Effector CD4-positive, alpha-beta T cell (primary cell): Measurements from ENCODE around the gene TAS2R8. TPM values are rescaled to one million over a fixed set of nuclear protein-coding genes. Genes with fewer than 3 reads are reported as not detected.
"Not testable (repeated sequence)": the region's sequence is repeated elsewhere in the genome, so short reads cannot be mapped to it uniquely, and the experiment has no call there.

Source experiments
- DNase-seq: peaks from one replicate; pipeline ENCODE4 v3.0.0-alpha.2; 2020
- total RNA-seq: gene quantifications from one replicate; lab custom pipeline; 2026; lab: John Stamatoyannopoulos, UW

TAS2R8 gene, protein sequence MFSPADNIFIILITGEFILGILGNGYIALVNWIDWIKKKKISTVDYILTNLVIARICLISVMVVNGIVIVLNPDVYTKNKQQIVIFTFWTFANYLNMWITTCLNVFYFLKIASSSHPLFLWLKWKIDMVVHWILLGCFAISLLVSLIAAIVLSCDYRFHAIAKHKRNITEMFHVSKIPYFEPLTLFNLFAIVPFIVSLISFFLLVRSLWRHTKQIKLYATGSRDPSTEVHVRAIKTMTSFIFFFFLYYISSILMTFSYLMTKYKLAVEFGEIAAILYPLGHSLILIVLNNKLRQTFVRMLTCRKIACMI
- not detected for total RNA-seq

DNA sequence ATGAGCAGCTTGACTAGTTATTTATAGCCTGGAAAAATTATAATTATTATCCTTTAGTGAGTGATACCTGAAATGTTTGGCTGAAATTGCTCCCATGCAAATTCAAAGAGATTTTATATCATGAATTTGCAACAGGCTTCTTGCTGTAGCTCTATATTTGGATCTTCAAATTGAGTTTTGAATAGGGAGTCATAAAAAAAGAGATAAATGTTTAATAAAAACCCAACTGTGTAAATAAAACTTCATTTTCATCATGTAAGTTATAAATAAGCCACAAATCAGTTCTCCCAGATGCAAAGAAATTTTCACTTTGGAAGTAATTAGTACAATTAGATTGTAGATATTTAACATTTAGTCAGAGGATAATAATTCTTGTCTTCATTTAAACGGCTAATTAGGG lies at the start of gene TAS2R8:
TSS of gene TAS2R8 (minus strand) at position 101 of the 400 bp plus-strand sequence. CDS start 306 bp downstream, outside the sequence.
- no peak for DNase-seq

DNA sequence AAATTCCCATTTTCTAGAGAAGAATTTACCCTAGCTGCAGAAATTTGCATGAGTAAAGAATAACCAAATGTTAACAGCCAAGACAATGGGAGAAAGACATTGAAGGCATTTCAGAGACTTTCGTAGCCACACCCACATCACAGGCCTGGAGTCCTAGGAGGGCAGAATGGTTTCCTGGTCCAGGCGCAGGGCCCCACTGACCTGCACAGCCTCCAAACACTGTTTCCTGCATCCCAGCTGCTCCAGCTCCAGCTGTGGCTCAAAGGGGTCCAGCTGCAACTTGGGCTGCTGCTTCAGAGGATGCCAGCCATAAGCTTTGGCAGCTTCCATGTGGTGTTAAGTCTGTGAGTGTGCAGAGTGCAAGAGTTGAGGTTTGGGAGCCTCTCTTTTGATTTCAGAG lies 48.7 kb upstream of the TAS2R8 start:
- DNase-seq, result no peak

DNA sequence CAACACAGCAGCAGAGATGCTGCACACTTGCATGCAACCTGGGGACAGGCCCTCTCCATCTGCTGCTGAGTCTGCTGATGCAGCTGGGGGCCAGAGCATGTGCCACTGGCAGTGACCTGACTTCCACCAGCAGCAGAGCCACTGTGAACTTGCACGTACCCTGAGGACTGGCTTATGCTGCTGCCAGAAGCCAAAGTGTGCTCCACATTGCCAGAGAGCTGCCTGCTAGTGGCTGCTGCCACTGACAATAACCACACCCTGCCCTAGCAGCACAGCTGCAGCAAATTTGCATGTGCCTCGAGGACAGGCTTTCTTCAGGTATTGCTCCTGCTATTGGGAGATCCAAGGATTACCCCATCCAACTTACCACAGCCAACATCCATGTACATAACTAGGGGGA lies 46.7 kb upstream of the TAS2R8 start:
- no peak for DNase-seq

DNA sequence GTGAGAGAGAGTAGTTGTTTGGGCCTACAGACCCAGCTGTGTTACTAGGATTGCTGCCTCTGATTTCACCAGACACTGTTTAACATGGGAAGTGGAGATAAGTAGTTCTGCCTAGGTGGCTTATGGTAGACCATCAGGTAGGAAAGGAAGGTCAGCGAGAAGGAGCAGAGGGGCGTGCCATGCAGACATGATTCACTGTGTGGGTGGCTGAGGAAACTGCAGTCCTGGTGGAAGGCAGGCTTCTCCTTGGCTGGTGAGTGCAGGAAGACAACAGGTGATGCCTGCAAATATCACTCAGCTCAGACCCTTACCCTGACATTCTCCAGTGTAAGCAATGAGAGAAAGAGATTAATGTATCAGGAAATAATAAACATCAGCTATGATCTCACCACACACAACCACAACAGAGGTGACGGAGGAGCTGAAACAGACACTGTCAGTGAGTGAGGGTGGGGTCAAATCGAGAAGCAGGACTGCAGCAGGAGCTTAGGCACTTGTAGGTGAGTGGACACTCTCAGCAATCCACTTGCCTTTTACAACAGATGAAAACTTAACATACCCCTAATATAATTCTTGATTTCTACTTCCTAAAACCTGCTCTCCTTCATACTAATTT lies 44.3 kb upstream of the TAS2R8 start:
- no peak for DNase-seq

DNA sequence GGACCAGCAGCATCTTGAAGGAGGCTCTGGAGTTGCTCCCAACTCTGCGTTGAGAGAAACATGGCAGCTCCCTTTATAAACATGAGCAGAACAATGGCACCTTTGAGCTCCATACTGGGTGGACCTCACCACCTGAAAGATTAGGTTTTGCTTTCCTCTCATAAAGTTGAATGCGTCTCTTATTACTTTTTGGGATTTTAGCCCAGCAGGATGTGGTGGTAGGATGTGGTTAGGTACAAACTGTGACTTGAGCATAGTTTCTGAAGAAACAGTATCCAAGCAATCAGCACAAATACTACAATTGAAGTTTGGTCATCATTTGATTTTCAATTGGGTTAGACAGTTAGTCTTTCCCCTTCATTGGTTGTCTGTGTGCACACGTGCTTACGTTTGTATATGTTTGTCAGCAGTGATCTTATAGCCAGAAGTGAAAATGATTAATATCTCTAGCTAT lies 42.4 kb upstream of the TAS2R8 start, which contains the start of gene PRR4:
TSS of gene PRR4 (minus strand) at position 51 of the 454 bp plus-strand sequence. CDS start at position 13, 38 bp downstream.
- no peak for DNase-seq

DNA sequence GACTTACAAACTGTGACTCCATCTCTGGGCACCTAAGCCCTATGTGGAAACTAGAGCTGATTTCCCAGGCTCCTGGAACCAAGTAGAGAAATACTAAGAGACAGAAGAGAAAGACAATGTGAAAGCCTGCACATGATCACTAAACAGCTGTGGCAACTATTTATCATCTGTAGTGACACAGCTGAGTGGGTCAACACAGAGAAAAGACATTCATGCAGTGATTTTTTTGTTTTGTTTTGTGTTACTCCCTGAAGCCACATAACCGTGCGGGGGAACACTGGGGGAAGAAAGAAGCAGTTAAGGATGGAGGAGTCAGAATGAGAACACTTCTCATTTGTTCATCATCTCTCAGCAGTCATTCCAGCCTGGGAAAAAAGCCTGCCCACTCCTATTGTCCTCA lies 40.7 kb upstream of the TAS2R8 start:
- DNase-seq, result no peak

DNA sequence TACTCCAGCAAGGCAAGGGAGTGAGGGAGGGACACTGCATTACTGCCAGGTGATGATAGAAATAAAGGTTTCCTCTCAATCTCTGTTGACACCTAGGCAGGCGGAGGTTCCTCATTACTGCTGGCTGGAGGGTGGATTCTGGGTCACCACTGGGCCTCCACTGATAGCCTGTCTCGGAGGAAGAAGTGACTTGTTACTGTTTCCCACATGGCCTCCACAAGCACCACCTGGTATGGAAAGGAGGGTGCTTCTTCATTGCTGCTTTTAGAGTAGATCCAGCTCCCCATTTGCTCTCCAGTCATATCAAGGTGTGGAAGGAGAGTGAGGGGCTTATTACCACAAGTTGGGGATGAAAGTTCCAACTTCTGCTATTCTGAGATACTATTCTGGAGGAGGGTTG lies 35.8 kb upstream of the TAS2R8 start:
- no peak for DNase-seq

DNA sequence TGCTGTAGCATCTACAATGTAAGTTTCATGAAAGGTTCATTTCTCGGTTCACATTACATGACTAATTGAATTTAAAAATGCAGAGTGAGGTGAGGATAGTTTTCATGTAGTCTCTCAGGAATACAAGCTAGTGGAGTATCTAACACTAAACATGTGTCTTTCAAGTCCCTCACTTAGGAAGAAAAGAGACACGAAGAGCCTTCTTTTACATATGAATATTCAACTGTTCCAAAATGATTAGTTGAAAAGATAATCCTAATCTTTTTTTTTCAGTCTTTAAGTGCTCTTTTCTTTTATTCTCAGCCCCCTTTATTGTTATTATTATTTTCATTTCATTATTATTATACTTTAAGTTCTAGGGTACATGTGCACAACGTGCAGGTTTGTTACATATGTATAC lies 31.4 kb upstream of the TAS2R8 start:
- no peak for DNase-seq

DNA sequence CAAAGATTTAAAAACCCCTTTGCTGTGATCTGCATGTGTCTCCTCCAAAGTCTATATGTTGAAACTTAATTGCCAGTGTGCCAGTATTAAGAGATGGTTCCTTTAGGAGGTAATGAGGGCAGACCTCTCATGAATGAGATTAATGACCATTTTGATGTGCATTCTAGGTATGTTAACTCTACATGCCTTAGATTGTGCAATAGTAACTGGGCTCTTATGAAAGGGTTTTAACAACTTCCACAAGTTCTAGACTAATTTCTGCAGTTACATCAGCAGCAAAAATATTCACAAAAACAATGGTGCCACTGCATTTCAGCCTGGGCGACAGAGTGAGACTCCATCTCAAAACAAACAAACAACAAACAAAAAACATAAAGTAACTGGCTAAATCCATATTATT lies 22.9 kb upstream of the TAS2R8 start:
- no peak for DNase-seq

DNA sequence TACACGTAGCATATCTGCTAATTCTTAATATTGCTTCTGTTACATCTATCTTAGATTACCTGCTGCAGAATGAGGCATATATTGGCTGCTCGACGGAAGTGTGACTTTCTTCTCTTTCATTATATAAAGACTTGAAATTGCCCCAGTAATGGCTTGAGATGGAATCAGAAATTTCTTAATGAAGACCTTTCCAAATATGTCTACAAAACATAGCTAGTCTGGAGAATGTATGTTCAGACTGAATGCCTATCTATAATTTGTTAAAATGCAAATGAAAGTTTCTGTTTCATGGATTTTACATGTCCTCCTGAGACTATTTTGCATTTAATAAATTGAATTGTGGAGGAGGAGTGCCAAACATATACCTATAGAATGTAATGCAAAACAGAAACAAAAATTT lies 19.2 kb upstream of the TAS2R8 start, which contains the start of gene TAS2R10:
TSS of gene TAS2R10 (minus strand) at position 101 of the 400 bp plus-strand sequence. CDS start at position 12, 89 bp downstream.
- DNase-seq, result no peak

DNA sequence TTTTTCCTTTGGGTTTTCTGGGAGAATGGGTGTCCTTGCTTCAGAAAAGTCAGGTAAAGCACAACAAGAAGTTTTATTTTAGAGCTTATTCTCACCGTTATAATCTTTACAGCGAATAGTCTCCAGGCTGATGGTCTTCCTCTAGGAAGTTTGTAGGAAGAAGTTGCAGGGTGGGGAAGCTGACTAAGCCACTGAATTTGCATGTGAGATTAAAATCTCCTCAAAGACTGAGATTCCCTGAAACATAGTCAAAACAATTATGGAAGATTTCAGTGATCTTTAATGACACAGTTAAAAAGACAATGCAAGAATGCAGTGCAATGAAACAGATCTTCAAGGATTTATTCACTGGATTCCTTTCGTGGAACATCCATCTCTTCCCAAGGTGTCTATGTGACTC lies 17.9 kb upstream of the TAS2R8 start:
- DNase-seq, result no peak

DNA sequence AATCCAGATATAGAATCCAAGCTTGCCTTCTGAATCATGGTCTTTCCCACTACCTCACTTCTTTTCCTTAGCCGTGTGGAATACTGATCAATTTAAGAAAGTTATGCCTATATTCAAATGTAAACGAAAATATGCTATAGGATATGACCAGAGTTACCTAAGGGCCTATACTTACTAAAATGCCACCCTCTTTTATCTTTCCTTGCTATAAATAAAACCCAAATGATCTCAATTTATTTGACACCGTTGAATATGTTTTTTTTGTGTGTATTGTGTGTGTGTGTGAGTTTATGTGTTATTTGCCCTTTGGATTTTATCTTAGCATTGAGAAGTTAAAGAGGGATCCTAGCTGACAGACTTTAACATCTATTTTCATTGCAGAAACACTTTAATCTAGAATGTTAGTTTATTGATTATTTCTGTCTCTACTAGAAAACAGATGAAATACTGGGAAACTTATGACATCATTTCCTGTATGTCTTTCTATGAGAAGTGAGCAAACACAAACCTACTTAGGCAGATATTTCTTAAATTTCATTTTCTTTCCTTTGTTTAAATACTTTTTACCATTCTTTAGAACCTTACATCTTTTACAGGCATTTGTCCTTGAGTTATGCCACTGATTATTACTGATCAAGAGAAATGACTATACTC lies 4.9 kb upstream of the TAS2R8 start:
- DNase-seq, result no peak

DNA sequence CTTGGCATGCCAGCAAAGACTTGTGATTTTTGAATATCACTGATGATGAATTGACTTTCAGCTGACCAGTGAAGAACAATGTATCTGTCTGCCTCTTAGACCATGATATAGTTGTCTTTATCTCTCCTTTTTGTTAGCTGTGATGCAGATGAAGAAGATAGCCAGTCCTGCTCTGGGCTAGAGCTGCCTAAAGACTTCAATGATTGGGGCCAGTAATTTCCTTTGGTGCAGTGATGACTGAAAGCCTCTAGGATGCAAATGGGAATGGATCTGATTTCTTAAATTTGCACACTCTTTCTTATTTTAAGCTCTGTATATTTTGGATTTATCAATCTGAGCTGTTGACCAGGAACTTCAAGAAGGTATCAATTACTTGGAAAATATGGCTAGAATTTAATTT lies 3.0 kb upstream of the TAS2R8 start, which contains the start of gene TAS2R9:
TSS of gene TAS2R9 (minus strand) at position 101 of the 400 bp plus-strand sequence. CDS start at position 8, 93 bp downstream.
- no peak for DNase-seq

DNA sequence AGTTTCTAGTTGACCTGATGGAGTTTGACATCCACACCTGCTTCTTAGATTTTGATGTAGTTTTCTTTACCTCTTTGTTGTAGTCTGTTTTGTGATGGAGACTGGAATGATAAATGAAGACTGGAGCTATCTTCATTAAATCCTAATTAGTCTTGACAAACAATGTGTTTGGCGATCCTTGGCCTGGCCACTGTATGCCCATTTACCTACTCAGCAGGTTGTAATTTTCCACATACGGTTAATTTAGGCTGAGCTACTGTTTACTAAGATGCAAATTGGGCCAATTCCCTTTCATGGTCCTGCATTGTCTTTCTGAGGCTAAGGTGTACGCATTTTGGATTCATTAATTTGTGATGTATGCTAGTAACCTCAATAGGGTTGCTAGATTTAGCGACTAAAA lies 4.5 kb downstream of the TAS2R8 start, which contains the start of gene TAS2R7:
TSS of gene TAS2R7 (minus strand) at position 41 of the 400 bp plus-strand sequence. CDS start 57 bp downstream, outside the sequence.
- no peak for DNase-seq

DNA sequence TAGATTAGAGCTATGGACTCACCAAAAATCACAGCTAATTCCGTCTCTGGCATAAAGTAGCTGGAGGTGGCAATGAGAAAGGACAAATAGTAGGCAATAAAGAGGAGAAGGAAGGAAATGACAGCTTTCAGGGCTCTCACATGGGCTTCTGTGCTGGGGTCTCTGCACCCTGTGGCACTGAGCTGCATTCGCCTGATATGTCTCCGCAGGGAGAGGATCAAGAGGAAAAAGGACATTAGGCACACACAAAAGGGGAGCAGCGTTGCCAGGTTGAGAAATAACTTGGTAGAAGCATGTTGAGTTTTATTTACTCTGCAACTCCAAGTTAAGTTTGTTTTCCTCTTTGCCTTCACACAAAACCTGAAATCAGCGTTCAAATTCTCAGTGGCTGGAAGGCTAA lies 5.3 kb downstream of the TAS2R8 start:
- no peak for DNase-seq

DNA sequence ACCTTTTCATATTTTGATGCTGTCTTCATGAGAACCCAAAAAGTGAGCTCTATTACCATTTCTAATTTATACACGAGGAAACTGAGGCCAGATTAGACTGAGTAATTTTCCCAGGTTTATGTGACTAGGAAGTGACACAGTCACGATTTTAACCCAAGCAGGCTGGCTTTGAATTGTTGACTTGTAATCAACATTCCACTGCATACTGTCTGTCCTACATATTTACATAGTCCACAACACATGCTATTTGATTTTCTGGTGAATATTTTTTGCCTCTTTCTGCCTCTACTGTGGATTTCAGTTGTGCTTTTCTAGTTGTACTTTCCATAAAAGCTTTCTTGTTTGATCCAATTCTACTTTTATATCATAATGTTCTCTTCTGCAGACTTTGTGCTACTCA lies 12.9 kb downstream of the TAS2R8 start:
- no peak for DNase-seq

DNA sequence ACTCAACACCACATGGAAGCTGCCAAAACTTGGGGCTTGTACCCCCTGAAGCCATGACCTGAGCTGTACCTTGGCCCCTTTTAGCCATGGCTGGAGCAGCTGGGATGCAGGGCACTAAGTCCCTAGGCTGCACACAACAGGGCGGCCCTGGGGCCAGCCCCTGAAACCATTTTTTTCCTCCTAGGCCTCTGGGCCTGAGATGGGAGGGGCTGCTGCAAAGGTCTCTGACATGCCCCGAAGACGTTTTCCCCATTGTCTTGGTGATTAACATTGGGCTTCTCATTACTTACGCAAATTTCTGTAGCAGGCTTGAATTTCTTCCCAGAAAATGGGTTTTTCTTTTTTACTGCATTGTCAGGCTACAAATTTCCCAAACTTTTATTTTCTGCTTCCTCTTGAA lies 15.3 kb downstream of the TAS2R8 start:
- not testable (repeated sequence) for DNase-seq

DNA sequence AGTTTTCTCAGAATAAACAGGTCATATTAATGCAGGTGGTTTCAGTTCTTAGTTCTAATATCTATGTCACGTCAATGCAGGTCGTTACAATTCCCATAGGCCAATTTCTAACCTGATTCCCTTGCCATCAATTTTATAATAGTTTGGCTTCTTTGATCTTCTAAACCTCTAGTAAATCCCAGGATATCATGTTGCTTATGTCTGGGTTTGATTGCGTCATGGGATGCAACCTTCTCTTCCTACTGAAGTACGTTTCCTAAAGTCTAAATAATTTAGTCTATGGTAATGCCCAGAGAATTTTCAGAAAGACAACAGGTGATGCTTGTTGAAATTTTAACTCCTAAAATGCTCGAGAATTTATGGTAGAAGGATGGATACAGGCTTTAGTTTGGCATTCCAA lies 23.8 kb downstream of the TAS2R8 start:
- no peak for DNase-seq

DNA sequence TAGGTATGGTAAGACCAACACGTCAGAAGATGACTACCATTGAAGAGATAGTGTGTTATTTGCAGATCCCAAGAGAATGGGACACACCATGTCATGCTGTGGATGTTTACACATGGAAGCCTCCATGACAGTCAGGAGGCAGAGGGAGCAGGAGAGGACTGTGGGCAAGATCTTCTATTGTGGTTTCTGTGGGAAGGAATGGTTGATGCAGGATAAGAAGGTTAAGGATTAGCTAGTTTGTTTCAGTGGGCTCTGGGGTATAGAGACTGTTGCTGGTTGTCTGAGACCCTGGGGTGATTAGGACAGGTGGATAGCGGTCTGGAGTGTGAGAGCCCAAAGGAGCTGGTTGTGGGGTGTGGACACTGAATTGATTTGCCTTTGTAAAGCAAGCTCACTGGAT lies 28.0 kb downstream of the TAS2R8 start:
- DNase-seq, result no peak

DNA sequence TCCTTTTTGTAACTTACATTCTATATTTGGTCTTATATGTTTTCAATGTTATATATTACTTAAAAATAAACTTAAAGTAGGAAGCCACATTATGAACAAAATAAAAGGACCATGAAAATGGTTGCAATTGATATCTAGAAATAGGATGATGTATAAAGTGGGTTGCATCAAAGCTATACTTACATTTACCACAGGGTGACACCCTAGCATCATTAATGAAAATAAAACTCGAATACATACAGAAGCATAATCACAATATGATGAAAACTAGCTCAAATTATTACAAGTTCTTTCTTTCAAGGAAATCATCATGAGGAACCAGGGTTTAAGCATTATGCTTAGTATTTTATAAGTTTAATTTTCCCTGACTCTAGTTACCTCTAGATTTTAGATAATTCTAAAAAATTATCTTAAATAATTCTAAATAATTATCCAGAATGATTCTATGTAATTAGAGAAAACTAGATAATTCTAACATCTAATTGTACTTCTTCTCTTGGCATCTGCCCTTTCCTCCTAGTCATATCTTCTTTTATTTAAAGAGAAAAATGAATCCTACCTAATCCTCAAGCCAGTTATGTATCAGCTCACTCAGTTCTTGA lies 35.9 kb downstream of the TAS2R8 start:
- no peak for DNase-seq

DNA sequence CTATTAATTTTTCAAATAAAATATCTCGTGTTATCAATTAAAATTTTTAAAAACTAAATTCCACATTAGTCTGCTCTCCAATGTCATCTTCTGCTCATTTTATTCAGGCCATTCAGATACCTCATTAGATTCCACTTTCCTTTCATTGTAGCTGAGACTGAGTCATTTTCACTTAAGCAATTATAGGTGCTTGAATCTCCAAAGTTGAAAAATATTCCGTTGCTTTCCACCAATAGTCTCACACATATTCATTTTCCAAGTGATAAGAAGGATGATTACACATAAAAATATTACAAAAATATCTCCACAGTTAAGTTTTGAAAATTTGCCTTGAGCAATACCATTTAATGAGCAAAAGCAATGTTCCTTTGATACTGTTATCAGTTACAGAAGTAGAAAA lies 47.4 kb downstream of the TAS2R8 start:
- no peak for DNase-seq

DNA sequence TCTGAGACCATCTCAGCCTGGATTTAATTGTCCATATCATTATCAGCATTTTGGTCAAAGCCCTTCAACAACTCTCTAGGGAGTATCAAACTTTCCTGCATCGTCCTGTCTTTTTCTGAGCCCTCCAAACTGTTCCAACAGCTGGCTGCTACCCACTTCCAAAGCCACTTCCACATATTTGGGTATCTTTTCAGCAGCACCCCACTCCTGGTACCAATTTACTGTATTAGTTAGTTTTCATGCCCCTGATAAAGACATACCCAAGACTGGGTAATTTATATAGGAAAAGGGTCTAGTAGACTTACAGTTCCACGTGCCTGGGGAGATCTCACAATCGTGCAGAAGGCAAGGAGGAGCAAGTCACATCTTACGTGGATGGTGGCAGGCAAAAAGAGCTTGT lies 50.9 kb downstream of the TAS2R8 start:
- DNase-seq, result no peak
